ENCODE results near the gene GAD1. TPM values are rescaled to one million over a fixed set of nuclear protein-coding genes. Genes with fewer than 3 reads are reported as not detected.
A peak's percentile ranks its signal among the peaks of the same experiment; 100 is the strongest.

The GAD1 gene
- total and polyA plus RNA-seq, 12 donors, result 1.5 to 18.3 (median 6.6) TPM

DNA sequence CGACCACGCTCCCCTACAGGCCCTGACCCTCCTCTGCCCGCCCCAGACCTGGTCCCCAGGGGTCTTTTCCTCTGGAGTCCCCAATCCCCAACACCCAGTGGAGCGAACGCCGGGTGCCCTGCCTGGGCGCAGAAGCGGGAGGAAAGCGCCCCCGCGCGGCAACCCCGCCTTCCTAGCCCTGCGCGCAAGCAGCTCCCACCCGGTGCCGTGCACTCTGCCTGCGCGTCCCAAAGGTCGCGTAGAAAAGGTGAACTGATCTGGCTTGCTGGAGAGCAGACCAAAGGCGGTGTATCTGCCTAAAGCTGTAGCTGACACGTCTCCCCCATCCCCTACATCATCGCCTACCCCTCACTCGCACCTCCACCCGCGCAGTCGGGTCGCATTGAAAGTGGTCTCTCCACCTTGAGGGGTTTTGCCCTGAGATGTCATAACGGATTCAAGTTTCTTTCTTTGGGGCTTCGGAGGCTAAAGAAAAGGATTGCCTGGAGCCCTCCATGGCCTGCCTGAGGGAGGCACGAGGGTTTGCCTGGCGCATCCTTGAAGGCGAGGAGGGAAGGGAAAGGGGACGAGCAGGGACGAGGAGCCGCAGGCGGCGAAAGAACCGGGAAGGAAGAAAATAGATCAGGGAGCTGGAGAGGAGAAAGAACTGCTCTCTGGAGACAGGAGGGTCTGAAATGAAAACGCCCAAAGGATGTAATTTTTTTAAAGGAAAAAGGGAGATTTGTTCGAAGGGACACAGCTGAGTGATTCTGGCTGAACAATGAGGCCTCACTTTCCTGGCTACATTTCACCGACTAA lies 5.8 kb downstream of the GAD1 start:
- H3K27ac ChIP-seq, result no peak overlapping the region
- peaks cover 18% of the 10 kb centered on the region for H3K27me3 ChIP-seq
- 49 to 69% (median 53%) methylated on average over 30 to 43 of the region's 43 CpGs for WGBS, 4 donors
- no peak for DNase-seq
- intact Hi-C loops (cut with DNase I), result no loop called here
- no peaks in the 10 kb centered on the region for H3K9me3 ChIP-seq (replicated peaks in 1 of 3)
- no peak overlapping the region for H3K4me3 ChIP-seq
- TF ChIP-seq POLR2A (IDR thresholded peaks at IDR 0.05) (no peak), CTCF (IDR thresholded peaks at IDR 0.05) (no peak)
- peaks cover 3 to 37% of the 10 kb centered on the region in 2 donors for H3K4me1 ChIP-seq (replicated peaks in 1 of 2)
- H3K36me3 ChIP-seq (replicated peaks in 1 of 2), result no peaks in the 10 kb centered on the region

GRCh38 chr2:170823088-170823897 lies 6.6 kb downstream of the GAD1 start:
- H3K4me1 ChIP-seq (replicated peaks in 1 of 2), result peaks cover 0 to 30% of the 10 kb centered on the region in 2 donors
- WGBS, 4 donors, result 24 to 50% (median 35%) methylated on average over 21 to 61 of the region's 61 CpGs
- H3K27me3 ChIP-seq, result peaks cover 18% of the 10 kb centered on the region
- no peak overlapping the region for H3K4me3 ChIP-seq
- H3K9me3 ChIP-seq (replicated peaks in 1 of 3), result no peaks in the 10 kb centered on the region
- peak overlapping the region in 2 of 5 donors; percentile 37 to 38 for H3K27ac ChIP-seq
- no peak for TF ChIP-seq CTCF (IDR thresholded peaks at IDR 0.05)
- peak in 1 of 2 donors; percentile 20 for TF ChIP-seq POLR2A (IDR thresholded peaks at IDR 0.05)
- DNase-seq, result peak in 4 of 7 donors; percentile 13 to 45 (median 36)
- intact Hi-C loops (cut with DNase I), result no loop called here
- no peaks in the 10 kb centered on the region for H3K36me3 ChIP-seq (replicated peaks in 1 of 2)

DNA sequence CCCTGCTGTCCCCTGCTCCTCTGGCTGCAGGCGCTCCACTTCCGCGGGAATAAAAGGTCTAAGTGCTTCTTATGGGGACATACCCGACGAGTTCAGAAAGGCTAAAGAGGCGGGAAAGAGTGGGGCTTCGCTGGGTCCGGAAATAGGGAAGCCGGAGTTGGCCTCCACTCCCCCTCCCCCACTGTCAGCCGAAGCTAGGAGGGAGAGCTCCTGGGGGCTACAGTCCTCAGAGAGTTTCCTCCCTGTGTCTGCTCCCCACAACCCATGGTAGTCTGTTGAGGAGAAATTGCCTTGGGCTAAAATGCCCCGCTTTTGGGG lies 7.2 kb downstream of the GAD1 start:
- intact Hi-C loops (cut with DNase I), result no loop called here
- H3K4me3 ChIP-seq, result no peak overlapping the region
- WGBS, 4 donors, result 40 to 57% (median 46%) methylated on average over 8 to 11 of the region's 11 CpGs
- H3K27me3 ChIP-seq, result peaks cover 18% of the 10 kb centered on the region
- H3K9me3 ChIP-seq (replicated peaks in 1 of 3), result no peaks in the 10 kb centered on the region
- peaks cover 0 to 24% of the 10 kb centered on the region in 2 donors for H3K4me1 ChIP-seq (replicated peaks in 1 of 2)
- H3K27ac ChIP-seq, result peak overlapping the region in 1 of 5 donors; percentile 38
- no peak for TF ChIP-seq CTCF (IDR thresholded peaks at IDR 0.05)
- no peak for TF ChIP-seq POLR2A (IDR thresholded peaks at IDR 0.05)
- no peaks in the 10 kb centered on the region for H3K36me3 ChIP-seq (replicated peaks in 1 of 2)
- DNase-seq, result no peak

DNA sequence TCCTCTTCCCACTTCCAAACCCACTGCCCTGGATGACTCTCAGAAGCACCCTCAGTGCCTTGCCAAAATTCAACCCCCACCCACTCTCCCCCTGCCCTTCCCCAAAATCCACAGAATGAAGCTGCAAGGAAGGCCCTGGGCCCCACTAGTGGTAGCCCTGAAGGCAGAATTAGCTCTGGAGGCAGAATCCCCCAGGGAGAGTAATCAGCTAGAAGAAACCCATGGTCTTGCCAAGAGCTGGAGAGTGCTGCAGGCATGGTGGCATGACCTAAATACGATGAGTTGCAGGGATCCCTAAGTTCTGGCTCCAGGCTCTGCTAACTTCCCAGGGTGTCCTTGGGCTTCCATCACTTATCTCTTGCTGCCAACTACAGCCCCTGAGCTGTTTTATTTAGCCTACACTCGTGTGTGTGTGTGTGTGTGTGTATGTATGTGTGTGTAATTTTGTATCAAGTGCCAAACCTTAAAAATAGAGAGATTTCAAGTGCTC lies 7.9 kb downstream of the GAD1 start:
- no peaks in the 10 kb centered on the region for H3K9me3 ChIP-seq (replicated peaks in 1 of 3)
- H3K27ac ChIP-seq, result no peak overlapping the region
- intact Hi-C loops (cut with DNase I), result no loop called here
- peaks cover 0 to 23% of the 10 kb centered on the region in 2 donors for H3K4me1 ChIP-seq (replicated peaks in 1 of 2)
- 24 to 49% (median 36%) methylated on average over 2 of the region's 2 CpGs for WGBS, 4 donors
- TF ChIP-seq CTCF (IDR thresholded peaks at IDR 0.05) (no peak), POLR2A (IDR thresholded peaks at IDR 0.05) (no peak)
- no peak overlapping the region for H3K4me3 ChIP-seq
- H3K27me3 ChIP-seq, result peaks cover 18% of the 10 kb centered on the region
- no peaks in the 10 kb centered on the region for H3K36me3 ChIP-seq (replicated peaks in 1 of 2)
- DNase-seq, result peak in 5 of 7 donors; percentile 28 to 64 (median 56)
